Neural cell (in vitro differentiated cells): ENCODE measurements around the gene RASAL2.

Experiments
- CTCF ChIP-seq: fragments of 450-650 bp; IDR thresholded peaks from 2 replicates; pipeline ENCODE4 v1.5.1; 2014; ENCODE audit warnings: antibody characterized with exemption, mild to moderate bottlenecking, moderate library complexity; ENCODE audit not compliant: poor library complexity, severe bottlenecking
- EP300 ChIP-seq: fragments of 450-650 bp; conservative IDR thresholded peaks from 2 replicates; pipeline ENCODE4 v1.6.1; 2014; ENCODE audit warnings: antibody characterized with exemption, mild to moderate bottlenecking, moderate library complexity; ENCODE audit not compliant: poor library complexity, severe bottlenecking
- SMC3 ChIP-seq: fragments of 450-650 bp; conservative IDR thresholded peaks from 2 replicates; pipeline ENCODE4 v1.6.1; 2014; ENCODE audit warnings: antibody characterized with exemption, mild to moderate bottlenecking, moderate library complexity; ENCODE audit not compliant: poor library complexity

DNA sequence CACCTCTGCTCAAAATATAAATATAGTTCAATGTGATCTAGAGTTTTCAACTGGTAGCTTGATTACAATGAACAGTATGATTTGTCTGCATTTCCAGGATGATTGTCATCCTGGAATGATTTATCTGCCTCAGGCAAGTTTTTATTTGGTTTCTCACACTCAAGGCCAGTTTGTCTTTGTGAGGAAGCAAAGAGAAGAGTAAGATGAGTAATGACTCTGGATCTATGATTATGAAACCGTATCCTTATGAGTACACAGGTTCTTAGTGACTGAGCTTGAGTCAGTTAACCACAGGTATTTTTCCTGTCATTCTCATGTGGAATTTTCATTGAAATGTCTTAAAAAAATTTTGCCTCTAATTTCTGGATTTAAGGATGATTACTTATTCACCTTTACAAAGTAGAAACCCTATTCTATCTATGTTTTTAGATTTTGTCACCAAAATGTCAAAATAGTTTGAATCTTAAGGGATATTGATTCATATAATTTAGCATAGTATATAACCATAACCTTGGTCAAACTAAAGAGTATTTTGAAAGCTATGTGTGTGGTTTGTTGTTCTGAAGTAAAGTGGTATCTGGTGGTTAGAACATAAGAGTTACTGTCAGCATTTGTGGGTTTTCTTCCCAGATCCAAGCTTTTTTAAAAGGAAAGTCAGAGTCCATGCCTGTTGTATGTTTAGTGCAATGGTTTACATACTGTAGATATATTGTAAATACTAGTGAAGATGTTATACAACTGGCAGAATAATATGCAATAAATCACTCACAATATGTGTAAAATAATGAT is 145.0 kb downstream of the RASAL2 start:
- TF ChIP-seq EP300 (no peak), CTCF (no peak), SMC3 (no peak)
